ENCODE measurements around the gene GPHN.

The GPHN gene

GRCh38 chr14:66603945-66604344 lies 96.0 kb downstream of the GPHN start:
- DNase-seq, result no peak

DNA sequence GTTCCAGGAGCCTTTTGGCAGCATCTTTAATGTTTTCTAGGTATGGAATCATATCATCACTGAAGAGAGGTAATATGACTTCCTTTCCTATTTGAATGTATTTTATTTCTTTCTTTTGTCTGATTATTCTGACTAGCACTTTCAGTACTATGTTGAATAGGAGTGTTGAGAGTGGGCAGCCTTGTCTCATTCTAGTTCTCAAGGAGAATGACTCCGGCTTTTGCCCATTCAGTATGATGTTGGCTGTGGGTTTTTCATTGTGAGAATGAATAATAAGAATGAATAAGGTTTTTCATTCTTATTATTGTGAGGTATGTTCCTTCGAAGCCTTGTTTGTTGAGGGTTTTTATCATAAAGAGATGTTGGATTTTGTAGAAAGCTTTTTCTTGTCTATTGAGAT lies 98.9 kb downstream of the GPHN start:
- DNase-seq, result no peak

GRCh38 chr14:66610154-66610563 lies 102.2 kb downstream of the GPHN start:
- DNase-seq, result no peak

- no peak for DNase-seq
These were observed 105.4 kb downstream of the GPHN start for GRCh38 chr14:66613344-66613743.

DNA sequence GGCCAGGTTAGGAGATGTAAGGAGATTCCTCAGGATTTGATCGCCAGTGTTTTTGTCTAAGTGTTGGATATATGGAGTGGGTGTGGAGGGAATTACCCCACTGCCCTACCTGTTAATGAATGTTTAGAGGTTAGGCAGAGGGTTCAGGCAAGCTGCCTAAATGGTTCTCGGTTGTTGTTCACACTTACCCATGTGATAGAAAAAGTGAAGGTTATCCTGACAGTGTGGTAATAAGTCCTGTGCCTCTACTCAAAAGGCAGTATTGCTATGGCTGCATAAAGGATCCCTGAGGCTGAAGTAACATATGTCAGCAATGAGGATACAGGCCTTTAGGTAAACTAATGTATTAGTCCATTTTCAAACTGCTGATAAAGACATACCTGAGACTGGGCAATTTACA lies 112.0 kb downstream of the GPHN start:
- DNase-seq, result no peak

DNA sequence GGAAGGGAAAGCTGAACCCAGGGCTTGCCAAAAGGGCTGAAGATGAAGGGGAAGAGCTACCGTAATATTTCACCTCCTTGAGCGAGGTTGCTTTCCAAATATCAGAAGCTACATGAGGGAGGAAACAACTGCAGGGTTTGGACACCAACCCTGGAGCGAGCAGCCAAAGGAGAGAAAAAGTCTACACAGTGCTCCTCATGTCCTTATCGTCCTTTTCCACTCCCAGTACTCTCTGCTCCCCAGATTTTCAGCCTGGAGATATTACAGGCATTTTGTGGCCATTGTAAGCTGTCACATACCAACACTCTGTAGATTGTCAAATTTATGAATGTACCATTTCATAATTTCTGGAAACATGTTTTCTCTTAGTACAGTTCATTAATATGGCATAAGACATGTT lies 115.9 kb downstream of the GPHN start:
- no peak for DNase-seq

DNA sequence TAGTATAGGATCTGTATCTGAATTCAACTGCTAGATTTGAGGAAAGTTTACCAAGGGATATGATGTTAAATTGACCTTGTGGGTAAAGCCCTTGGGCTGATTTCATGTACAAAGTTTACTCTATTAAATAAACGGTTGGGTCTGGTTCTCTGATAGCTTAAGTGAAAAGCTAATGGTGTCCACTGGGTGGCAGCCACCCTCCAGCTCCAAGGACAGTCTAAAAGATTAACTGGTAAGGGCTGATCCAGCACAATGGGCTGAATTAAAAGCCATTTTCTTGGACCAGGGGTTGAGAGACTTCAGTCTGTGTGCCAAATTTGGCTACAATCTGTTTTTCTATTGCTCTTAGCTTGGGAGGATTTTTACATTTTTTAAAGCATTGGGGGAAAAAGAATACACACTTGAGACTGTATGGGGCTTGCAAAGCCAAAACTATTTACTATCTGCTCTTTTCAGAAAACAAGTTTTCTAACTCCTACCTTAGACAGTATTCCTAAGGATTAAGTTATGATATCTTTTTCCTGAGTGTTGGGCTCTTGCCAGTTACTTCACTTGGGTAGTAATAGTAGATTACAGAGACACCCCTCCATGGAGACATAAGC lies 116.5 kb downstream of the GPHN start:
- DNase-seq, result peak; percentile 2

- no peak for DNase-seq
These were observed 120.7 kb downstream of the GPHN start for GRCh38 chr14:66628636-66629035.

DNA sequence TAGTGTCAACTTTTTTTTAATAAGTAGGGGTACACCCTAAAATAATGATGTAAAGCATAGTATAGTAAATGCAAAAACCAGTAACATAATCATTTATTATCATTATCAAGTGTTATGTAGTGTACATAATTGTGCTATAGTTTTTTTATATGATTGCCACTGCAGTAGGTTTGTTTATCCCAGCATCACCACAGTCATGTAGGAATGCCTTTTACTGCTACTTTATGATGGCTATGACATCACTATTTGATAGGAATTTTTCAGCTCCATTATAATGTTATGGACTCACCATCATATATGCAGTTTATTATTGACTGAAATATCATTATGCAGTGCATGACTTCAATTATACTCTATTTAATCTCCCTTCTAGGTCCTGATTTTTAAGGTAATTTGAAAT lies 121.6 kb downstream of the GPHN start:
- DNase-seq, result no peak

GRCh38 chr14:66634876-66635275 lies 126.9 kb downstream of the GPHN start:
- no peak for DNase-seq

DNA sequence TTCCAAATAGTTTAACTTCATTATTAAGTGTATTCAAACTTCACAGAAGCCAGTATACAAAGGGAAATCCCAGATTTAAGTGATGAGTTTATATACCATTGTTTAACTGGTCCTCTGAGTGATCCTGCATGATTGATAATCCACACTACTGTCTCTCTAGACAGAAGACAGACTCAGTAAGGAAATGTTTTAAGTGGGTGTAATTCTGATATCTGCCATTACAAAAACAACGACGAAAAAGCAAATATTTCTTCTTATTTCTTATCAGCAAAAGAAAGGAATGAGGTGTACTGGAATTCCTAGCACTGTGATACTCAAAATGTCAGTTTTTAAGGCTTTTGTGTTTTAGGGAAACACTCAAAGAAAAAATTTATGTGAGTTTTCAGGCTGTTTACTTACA lies 127.5 kb downstream of the GPHN start:
- no peak for DNase-seq

DNA sequence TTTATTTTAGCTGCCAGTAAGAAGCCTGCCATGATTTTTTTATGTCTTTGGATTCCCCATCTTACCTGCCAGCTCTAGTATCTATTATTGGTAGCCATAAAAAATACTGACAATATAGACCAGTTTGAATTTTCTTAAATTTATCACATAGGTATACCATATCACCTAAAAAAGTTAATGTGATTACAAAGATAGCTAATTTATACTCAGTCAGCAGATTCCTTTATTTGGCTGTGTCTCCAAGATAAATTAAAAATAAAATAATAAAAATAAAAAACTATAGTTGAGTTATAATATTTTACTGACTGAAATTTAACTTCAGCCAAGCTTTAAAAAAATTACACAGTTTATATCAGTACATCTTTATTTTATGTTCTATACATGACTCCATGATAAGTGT lies 128.3 kb downstream of the GPHN start:
- no peak for DNase-seq

DNA sequence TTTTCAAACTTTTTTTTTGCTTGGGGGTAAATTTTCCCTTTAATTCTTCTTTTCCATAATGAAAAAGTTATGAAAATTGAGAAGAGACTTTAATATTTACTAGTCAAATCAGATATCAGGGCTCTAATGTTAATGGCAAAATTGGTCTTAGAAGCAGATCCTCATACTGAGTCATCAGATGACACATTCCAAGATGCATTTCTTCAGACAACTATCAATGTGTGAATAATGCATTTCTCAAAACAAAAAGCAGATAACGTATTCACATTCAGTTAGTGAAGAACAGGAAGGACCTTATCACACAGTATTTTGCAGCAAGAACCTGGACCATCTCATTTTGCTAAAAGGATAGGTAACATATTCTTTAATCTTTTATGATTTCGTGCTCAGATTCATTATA lies 130.7 kb downstream of the GPHN start:
- no peak for DNase-seq

DNA sequence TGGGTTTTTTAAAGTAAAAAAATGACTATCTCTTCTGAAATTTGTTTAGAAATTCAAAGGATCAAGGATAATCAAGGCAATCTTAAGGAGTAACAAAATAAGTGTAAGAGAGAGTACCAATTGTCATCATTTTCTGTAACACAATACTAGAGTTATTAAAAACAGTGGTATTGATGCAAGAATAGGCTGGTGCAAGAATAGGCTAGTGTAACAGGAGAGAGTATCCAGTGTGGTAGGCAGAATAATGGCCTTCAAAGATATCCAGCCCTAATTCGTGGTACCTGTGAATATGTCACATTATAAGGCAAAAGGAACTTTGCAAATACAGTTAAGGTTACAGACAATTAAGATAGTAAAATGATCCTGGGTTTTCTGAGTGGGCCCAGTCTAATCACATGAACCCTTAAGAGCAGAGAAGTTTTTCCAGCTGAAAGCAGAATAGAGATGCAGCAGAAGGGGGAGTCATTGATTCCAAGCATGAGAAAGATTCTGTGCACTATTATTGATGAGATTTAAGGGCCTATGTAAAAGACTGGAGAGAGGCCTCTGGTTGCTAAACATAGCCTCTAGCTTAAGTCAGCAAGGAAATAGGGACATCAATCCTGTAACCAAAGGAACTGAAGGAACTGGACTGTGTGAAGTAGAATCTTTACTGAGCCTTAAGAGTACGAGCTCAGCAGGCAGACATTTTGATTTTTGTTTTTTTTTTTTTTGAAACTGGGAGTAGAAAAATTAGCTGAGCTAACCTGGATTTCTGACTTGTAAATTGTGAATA lies 134.1 kb downstream of the GPHN start:
- DNase-seq, result no peak

DNA sequence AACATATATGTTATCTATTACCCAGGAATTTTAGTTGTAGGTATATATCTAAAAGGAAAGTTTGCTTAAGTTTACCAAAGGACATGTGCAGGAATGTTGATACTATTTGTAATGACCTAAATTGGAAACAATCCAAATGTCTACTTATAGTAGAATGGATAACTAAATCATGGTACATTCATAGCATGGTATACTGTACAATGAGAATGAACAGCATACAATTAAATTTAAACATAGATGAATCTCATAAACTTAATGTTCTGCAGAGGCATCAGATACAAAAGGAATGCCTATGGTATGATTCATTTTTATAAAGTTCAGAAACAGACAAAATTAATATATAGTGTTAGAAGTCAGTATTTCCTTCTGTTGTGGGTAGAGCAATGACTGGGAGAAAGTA lies 135.4 kb downstream of the GPHN start:
- DNase-seq, result no peak

DNA sequence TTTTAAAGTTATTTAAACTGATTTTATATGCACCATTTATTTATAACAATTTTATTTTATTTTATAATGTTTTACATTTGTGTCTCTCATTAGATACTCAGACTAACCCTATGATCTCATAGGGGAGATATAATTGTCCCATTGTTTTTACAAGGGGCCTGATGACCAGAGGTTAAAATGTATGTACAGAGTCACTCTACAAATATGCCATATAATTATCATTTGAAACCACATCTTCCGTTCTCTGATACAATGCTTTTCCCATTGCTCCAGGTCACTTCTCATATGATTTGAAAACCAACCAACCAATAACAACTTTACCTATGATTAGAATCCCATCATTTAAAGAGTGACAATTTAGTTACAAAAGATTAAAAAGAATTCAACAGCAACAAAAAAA lies 137.8 kb downstream of the GPHN start:
- no peak for DNase-seq

- no peak for DNase-seq
These were observed 141.6 kb downstream of the GPHN start for GRCh38 chr14:66649498-66649897.

GRCh38 chr14:66650491-66650911 lies 142.6 kb downstream of the GPHN start:
- DNase-seq, result no peak

DNA sequence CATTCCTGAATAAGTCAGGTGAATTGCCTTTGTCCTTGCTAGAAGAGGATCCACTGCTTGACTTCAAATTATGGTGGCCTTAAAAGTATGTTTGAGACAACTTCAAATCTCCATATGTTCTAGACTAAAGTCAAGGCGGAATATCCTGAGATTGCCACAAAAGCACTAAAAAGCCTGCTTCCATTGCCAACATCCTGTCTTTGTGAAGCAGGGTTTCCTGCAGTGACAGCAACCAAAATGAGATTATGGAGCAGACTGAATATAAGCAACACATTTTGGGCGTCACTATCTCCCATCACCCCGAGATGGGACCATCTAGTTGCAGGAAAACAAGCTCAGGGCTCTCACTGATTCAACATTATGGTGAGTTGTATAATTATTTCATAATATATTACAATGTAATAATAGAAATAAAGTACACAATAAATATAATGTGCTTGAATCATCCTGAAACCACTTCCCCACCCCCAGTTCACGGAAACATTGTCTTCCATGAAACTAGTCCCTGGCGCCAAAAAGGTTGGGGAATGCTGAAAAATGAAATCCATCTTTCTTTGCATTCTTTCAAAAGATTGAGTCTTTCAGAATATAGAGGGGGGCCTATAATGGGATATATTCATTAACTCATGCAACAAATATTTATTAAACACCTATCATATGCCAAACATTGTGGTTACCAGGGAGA lies 143.7 kb downstream of the GPHN start:
- DNase-seq, result no peak

- no peak for DNase-seq
These were observed 144.7 kb downstream of the GPHN start for GRCh38 chr14:66652525-66653106.

- DNase-seq, result no peak
These were observed 149.8 kb downstream of the GPHN start for GRCh38 chr14:66657780-66658179.

DNA sequence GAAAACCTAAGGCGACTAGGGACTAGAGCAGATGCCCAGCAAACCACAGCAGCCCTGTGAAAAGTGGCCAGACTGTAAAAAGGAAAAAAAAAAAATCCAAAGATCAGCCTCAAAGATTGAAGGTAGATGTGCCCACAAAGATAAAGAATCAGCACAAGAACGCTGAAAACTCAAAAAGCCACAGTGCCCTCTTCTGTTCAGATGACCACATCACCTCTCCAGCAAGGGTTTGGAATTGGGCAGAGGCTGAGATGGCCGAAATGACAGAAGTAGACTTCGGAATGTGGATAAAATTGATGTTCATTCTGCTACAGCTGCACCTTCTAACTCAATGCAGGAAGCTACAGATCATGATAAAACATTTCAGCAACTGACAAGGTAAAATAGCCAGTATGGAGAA lies 154.4 kb downstream of the GPHN start:
- DNase-seq, result no peak

DNA sequence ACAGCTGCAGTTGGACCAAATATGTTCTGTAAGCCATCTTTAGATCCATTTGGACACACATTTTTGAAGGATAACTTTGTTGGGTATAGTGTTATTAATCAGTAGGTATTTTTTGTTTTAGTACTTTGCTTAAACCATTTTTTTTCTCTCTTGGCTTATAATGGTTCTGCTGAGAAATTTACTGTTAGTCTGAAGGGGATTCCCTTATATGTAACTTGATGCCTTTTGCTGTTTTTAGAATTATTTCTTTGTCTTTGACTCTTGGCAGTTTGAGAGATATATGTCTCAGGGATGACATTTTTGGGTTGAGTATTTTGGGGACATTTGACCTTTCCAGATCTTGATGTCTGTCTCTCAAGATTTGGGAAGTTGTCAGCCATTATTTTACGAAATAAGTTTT lies 169.8 kb downstream of the GPHN start:
- no peak for DNase-seq

DNA sequence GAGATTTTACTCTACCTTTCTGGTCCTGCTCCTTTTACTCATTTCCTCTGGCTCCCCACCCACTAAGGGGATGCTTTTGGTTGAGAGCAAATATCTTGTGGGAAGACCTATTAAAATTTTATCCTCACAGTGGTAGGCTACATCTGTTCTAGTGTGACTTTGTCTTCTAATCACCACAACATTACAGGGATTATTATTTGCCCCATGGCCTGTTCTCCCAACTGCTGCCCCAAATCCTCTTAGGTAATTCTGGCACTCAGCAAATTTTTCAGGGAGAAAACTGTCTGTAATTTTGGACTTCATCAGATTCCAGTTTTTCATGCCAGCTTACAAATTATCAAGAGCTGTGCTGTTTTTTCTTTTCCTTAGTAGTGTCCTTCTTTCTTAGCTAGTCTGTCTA lies 172.3 kb downstream of the GPHN start:
- DNase-seq, result no peak
